Muscle layer of duodenum (tissue), 2 donors: ENCODE data around the gene RPS6KA2.
"Not testable (repeated sequence)": the region's sequence is repeated elsewhere in the genome, so short reads cannot be mapped to it uniquely, and the experiment has no call there.

Source experiments
- H3K27ac ChIP-seq: one replicate; pipeline ENCODE4 v1.7.0; 2013; ENCODE audit warnings: mild to moderate bottlenecking, low read length
- H3K27me3 ChIP-seq: one replicate; pipeline ENCODE4 v1.7.0; 2013; ENCODE audit warnings: low read depth, mild to moderate bottlenecking, control low read depth, low read length
- H3K36me3 ChIP-seq, 2 donors: one replicate each; pipeline ENCODE4 v1.7.0; 2013; ENCODE audit warnings: low read length in 2 of 2, control low read depth in 1 of 2, mild to moderate bottlenecking in 1 of 2; ENCODE audit not compliant: insufficient read depth in 2 of 2, control insufficient read depth in 1 of 2
- H3K4me1 ChIP-seq, 2 donors: one replicate each; pipeline ENCODE4 v1.7.0; 2013; ENCODE audit warnings: low read length in 2 of 2, mild to moderate bottlenecking in 2 of 2, control low read depth in 1 of 2, moderate library complexity in 1 of 2; ENCODE audit not compliant: insufficient read depth in 2 of 2, control insufficient read depth in 1 of 2
- H3K4me3 ChIP-seq, 2 donors: one replicate each; pipeline ENCODE4 v1.7.0; 2013; ENCODE audit warnings: low read length in 2 of 2, low read depth in 1 of 2, mild to moderate bottlenecking in 1 of 2
- H3K9me3 ChIP-seq, 2 donors: one replicate each; pipeline ENCODE4 v1.7.0; 2013; ENCODE audit warnings: low read length in 2 of 2, control low read depth in 1 of 2, mild to moderate bottlenecking in 1 of 2; ENCODE audit not compliant: control insufficient read depth in 1 of 2
- donor health status: healthy.

Gene RPS6KA2

DNA sequence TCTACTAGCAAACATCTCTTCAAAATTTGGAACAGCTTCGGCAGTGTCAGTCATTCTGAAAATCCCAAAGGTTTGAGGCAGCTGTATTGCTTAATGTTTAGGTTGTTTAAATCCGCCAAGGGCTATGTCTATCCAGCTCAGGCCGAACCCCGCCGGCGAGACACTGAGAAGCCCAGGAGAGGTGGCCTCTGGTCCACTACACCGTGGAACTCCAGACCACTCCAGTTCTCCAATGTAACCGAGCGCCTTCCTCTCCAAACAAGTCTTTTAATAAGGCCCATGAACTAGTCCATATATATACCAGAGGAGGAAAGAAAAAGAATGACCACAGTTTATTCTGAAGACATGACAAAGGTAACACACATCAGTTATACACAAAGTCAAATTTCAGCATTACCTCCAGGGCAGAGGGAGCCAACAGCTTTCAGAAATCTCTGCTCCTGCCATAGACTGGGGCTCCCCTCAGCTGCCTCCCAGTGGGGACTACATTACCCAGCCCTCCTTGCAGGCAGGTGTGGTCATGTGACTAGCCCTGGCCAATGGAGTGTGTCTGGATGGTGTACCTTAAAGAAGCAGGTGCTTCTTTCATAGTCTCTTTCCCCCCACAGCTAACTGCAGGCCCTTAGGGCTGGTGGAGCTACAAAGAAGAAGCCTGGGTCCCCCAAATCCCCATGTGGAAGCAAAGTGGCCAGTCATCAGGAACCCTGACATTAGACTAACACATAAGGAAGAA is 40.5 kb downstream of the RPS6KA2 start, which contains the start of gene RAMACL:
Gene RAMACL, minus strand, starts transcription at position 255 of the 733 bp plus-strand sequence. Its CDS starts 201 bp downstream, at position 54.
- H3K27ac ChIP-seq = no peak within 1 kb of the TSS
- H3K4me1 ChIP-seq = peaks cover 0 to 4% of the 10 kb centered on the region in 2 donors
- H3K27me3 ChIP-seq = no peaks in the 10 kb centered on the region
- no peaks in the 10 kb centered on the region for H3K9me3 ChIP-seq
- H3K36me3 ChIP-seq = no peaks in the 10 kb centered on the region
- no peak within 1 kb of the TSS for H3K4me3 ChIP-seq

DNA sequence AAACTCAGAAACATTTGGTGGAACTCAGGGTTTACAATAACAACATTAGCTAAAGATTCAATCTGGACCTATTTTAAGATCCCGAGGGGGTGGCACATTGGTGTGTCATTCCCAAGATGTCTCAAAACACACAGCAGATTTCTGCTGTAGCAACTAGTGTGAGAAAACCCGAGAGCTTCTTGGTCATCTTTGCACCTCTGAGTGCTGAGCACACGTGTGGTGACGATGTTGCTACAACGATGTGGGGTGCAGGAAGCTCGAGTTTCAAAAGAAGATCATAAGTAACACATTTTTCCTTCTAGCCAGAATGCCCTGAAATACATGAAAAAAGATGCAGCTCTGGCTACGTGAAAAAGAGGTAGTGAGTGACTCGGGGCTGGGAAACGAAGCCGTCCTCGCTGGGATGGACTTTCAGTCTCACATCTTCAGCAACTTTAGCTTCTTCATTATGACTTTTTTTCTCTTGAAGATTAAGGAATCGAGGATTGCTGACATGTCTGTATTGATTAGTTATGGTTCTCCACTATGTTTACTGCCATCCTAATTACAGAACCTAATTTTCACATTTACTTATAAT is 42.1 kb downstream of the RPS6KA2 start:
- H3K4me1 ChIP-seq = peaks cover 0 to 4% of the 10 kb centered on the region in 2 donors
- no peaks in the 10 kb centered on the region for H3K9me3 ChIP-seq
- no peaks in the 10 kb centered on the region for H3K27me3 ChIP-seq
- no peaks in the 10 kb centered on the region for H3K36me3 ChIP-seq
- no peak overlapping the region for H3K27ac ChIP-seq
- H3K4me3 ChIP-seq = no peak overlapping the region

DNA sequence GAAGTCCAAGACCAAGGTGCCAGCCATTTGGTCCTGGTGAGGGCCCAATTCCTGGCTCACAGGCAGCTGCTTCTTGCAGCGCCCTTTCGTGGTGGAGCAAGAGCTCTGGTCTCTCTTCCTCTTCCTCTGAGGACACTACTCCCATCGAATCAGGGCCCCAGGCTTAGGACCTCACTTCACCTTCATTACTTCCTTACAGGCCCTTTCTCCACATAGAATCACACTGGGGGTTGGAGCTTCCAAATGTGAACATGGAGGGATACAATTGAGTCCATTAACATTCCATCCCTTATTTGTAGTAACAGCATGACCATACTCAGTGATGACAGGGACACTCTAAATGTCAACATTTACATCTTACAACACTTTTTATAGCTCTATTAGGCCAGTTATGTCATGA is 42.9 kb downstream of the RPS6KA2 start:
- Histone ChIP-seq H3K4me3 (no peak overlapping the region), H3K4me1 (peaks cover 0 to 4% of the 10 kb centered on the region in 2 donors), H3K27me3 (no peaks in the 10 kb centered on the region), H3K9me3 (no peaks in the 10 kb centered on the region), H3K36me3 (no peaks in the 10 kb centered on the region), H3K27ac (no peak overlapping the region)

DNA sequence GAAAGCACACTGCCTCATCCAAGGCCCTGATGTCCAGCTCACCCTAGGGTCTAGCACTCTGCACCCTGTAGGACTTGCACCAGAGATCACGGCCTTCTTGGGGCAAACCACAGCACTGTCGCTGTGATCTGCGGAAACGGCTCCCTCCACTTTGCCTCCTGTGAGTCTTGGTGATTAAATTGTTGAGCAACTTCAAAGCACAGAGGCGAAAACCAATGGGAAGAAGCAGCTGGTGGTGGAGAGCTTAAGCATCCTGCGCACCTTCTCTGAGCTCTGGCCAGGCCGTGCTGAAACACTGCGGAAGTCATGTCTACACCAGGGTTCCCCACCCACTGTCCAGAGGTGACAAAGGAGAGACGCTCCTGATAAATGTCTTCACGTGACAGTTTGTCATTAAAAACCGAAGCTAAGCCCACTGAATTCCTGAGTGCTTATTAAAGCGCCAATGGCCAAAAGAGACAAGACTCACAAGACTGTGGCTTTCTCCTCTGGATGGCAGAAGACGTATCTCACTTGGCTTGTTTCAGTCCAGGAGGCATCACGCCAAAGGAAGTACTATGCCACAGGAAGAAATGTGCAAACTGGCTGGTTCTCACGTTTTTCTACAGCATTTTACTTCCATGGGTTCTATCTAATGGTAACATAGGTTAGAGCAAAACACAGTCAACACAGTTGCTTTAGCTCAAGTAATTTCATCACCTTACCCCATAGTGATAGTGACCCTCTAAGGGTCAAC is 43.7 kb downstream of the RPS6KA2 start:
- no peak overlapping the region for H3K4me3 ChIP-seq
- no peaks in the 10 kb centered on the region for H3K27me3 ChIP-seq
- H3K36me3 ChIP-seq = no peaks in the 10 kb centered on the region
- no peak overlapping the region for H3K27ac ChIP-seq
- no peaks in the 10 kb centered on the region for H3K9me3 ChIP-seq
- no peaks in the 10 kb centered on the region for H3K4me1 ChIP-seq

DNA sequence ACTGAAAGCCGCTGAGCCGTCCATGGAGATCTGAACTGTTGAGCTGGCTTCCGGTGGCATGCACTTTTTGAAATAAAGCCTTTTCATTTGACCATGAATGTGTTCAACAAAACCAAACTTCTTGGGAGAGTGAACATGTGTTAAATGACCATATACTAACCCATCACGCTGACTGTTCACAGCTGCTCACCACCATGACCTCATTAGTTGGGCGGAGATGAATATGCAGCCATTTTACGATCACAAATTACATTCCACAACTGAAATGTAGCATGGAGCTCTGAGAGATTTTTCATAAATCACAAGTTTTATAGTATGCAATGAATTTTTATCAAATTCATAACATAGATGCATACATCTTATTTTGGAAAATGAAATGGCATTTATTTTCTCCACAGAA is 44.8 kb downstream of the RPS6KA2 start:
- no peaks in the 10 kb centered on the region for H3K9me3 ChIP-seq
- no peaks in the 10 kb centered on the region for H3K27me3 ChIP-seq
- H3K4me3 ChIP-seq = no peak overlapping the region
- no peaks in the 10 kb centered on the region for H3K36me3 ChIP-seq
- H3K27ac ChIP-seq = no peak overlapping the region
- no peaks in the 10 kb centered on the region for H3K4me1 ChIP-seq

DNA sequence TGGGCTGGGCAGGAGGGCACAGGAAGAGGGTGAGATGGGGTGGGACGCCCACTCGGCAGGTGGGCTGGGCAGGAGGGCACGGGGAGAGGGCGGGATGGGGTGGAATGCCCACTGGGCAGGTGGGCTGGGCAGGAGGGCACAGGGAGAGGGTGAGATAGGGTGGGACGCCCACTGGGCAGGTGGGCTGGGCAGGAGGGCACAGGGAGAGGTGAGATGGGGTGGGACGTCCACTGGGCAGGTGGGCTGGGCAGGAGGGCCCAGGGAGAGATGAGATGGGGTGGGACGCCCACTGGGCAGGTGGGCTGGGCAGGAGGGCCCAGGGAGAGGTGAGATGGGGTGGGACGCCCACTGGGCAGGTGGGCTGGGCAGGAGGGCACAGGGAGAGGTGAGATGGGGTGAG is 45.2 kb downstream of the RPS6KA2 start:
- not testable (repeated sequence) for H3K9me3 ChIP-seq, H3K4me3 ChIP-seq, H3K27ac ChIP-seq, H3K27me3 ChIP-seq, H3K36me3 ChIP-seq, H3K4me1 ChIP-seq

DNA sequence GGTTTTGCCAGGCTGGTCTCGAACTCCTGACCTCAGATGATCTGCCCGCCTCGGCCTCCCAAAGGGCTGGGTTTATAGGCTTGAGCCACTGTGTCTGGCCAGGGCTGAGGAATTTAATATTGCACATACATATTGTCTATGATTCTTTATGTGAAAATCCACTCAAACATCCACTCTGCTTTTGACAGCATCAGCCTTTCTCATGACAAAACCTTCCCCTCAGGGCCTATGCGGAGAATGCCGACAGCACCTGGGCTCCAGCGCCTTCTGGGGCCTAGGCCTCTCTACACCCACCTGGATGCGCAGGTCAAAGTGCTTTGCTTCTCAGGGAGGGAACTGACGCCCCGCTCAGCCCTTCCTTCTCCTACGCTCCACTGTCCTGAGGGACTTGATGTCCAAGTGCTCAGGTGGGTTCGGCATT is 46.0 kb downstream of the RPS6KA2 start:
- Histone ChIP-seq H3K27ac (no peak overlapping the region), H3K4me1 (no peaks in the 10 kb centered on the region), H3K36me3 (no peaks in the 10 kb centered on the region), H3K9me3 (no peaks in the 10 kb centered on the region), H3K4me3 (no peak overlapping the region), H3K27me3 (no peaks in the 10 kb centered on the region)

DNA sequence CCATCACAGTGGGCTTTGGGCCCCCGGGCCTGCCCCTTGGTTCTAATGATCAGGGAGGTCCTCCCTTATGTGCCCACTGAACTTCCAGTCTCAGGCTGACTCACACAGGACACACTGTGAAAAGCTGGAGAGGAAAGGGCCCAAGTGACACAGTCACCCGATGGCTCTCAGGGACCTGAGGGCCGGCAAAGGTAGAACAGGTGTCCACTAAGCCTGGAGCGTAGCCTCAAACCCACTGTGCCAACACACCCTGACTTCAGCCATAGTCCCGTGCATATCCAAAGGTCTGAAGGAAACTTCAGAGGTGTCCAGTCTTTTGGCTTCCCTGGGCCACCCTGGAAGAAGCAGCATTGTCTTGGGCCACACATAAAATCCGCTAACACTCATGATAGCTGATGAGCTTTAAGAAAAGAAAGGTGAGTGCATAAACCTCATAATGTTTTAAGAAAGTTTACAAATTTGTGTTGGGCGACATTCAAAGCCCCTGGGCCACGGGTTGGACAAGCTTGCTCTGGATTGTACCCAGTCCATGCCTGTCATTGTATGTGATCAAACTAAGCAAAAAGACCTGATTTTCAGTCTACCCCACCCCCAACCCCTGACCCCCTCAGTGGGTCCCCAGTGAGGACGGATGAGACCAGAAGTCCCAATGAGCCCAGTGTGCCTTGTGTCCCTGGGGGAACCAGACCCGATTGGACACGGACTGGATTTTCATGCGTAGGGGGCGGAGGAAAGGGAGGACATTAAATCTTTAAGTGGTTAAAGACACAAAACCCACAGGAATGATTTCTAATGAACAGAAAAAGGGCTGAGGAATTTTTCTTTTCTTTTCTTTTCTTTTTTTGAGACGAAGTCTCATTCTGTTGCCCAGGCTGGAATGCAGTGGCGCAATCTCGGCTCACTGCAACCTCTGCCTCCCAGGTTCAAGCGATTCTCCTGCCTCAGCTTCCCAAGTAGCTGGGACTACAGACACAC is 46.7 kb downstream of the RPS6KA2 start:
- Histone ChIP-seq H3K36me3 (no peaks in the 10 kb centered on the region), H3K27ac (no peak overlapping the region), H3K4me3 (no peak overlapping the region), H3K9me3 (no peaks in the 10 kb centered on the region), H3K4me1 (no peaks in the 10 kb centered on the region), H3K27me3 (no peaks in the 10 kb centered on the region)

DNA sequence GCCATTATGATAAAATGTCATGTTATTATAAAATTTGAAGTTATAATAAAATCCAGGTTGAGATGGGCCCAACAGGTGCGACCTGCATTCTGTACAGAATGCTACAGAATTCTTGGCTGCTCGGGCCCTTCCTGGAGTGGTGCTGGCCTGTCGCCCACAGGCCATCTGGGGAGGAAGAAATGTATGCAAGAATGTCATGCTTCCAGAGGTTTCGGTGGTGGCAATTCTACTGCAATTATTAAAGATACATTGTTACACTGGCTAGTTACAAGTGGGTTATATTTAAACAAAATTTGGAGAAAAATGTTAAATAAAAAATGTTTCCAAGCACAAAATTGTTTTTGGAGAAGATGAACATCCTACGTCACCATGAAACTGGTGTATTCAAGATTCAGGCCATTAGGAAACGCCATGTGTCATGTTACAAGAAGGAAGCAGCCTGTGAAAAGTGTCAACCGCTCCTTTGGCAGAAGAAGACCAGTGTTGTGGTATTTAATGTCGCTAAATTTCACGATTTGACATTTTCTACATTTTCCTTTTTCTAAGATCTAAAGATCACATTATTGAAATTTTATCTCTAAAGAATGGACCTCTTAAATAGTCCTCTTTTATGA is 47.7 kb downstream of the RPS6KA2 start:
- no peak overlapping the region for H3K4me3 ChIP-seq
- H3K27me3 ChIP-seq = no peaks in the 10 kb centered on the region
- no peaks in the 10 kb centered on the region for H3K4me1 ChIP-seq
- H3K36me3 ChIP-seq = no peaks in the 10 kb centered on the region
- no peaks in the 10 kb centered on the region for H3K9me3 ChIP-seq
- H3K27ac ChIP-seq = no peak overlapping the region

DNA sequence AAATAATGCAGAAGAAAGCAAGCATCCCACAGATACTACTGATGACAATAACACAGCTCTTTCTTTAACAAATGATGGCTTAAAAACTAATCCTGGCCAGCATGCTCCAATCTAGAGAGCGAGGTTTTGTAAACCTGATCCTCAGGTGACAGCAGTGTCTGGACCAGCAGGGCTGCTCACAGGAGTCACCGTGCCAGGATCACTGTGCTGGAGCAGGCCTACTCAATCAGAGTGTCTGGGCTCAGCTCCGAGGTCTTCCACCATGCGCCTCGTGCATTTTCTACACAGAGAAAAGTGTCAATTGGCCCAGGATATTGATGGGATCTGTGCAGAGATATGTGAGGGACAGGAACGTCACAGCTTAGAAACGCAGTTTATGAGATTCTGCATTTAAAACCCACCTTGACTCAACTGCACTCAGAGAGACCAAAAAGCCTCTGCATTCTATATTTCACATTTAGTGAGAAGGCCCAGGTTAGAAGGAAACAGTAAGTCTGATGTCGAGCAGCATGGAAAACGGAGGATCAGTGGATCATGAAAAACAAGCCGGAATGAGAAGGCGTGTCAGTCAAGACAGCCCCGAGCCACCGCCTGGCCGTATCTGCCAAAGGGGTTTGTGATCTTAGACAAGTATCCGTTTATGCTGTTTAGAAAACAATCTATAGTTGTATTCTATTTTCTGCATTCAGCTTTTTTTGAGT is 48.4 kb downstream of the RPS6KA2 start:
- H3K27ac ChIP-seq = no peak overlapping the region
- H3K4me3 ChIP-seq = no peak overlapping the region
- no peaks in the 10 kb centered on the region for H3K27me3 ChIP-seq
- H3K4me1 ChIP-seq = no peaks in the 10 kb centered on the region
- no peaks in the 10 kb centered on the region for H3K36me3 ChIP-seq
- H3K9me3 ChIP-seq = no peaks in the 10 kb centered on the region
